Hepatocyte (in vitro differentiated cells): ENCODE measurements around the gene FOXR1. TPM values are rescaled to one million over a fixed set of nuclear protein-coding genes. Genes with fewer than 3 reads are reported as not detected.
A peak's percentile ranks its signal among the peaks of the same experiment; 100 is the strongest.

ENCODE experiments used
- DNase-seq: peaks from one replicate; pipeline ENCODE4 v3.0.0-alpha.2; 2016; ENCODE audit warnings: low spot score
- H2AFZ ChIP-seq: fragments of 200-600 bp; sonication (generic); 2 replicates; pipeline ENCODE4 v1.6.0; 2016; ENCODE audit warnings: antibody characterized with exemption, mild to moderate bottlenecking
- H3K27ac ChIP-seq: fragments of 200-600 bp; sonication (generic); 2 replicates; pipeline ENCODE4 v1.5.1; 2016; ENCODE audit warnings: mild to moderate bottlenecking
- H3K27me3 ChIP-seq: fragments of 200-600 bp; sonication (generic); 2 replicates; pipeline ENCODE4 v1.6.1; 2016
- H3K36me3 ChIP-seq: fragments of 200-600 bp; sonication (generic); replicated peaks from 2 replicates; pipeline ENCODE4 v1.5.1; 2016; ENCODE audit warnings: low read depth; ENCODE audit not compliant: insufficient read depth
- H3K4me1 ChIP-seq: fragments of 200-600 bp; sonication (generic); 2 replicates; pipeline ENCODE4 v1.5.1; 2016; ENCODE audit warnings: mild to moderate bottlenecking, moderate library complexity; ENCODE audit not compliant: insufficient read depth
- H3K4me2 ChIP-seq: fragments of 200-600 bp; sonication (generic); 2 replicates; pipeline ENCODE4 v1.6.0; 2016
- H3K4me3 ChIP-seq: fragments of 200-600 bp; sonication (generic); 2 replicates; pipeline ENCODE4 v1.5.1; 2016; ENCODE audit warnings: mild to moderate bottlenecking
- H3K79me2 ChIP-seq: fragments of 200-600 bp; sonication (generic); 2 replicates; pipeline ENCODE4 v1.6.0; 2017; ENCODE audit warnings: mild to moderate bottlenecking
- H3K9me2 ChIP-seq: fragments of 200-600 bp; sonication (generic); replicated peaks from 2 replicates; pipeline ENCODE4 v1.6.0; 2017; ENCODE audit warnings: mild to moderate bottlenecking; ENCODE audit not compliant: insufficient read depth
- H3K9me3 ChIP-seq: fragments of 200-600 bp; sonication (generic); 2 replicates; pipeline ENCODE4 v1.5.1; 2016; ENCODE audit warnings: low read depth, mild to moderate bottlenecking
- H4K20me1 ChIP-seq: fragments of 200-600 bp; sonication (generic); 2 replicates; pipeline ENCODE4 v1.6.0; 2016; ENCODE audit warnings: mild to moderate bottlenecking; ENCODE audit not compliant: insufficient read depth, poor library complexity, severe bottlenecking
- CTCF ChIP-seq: fragments of 200-600 bp; sonication (generic); IDR thresholded peaks from 2 replicates; pipeline ENCODE4 v1.5.1; 2016; ENCODE audit warnings: antibody characterized with exemption, mild to moderate bottlenecking; ENCODE audit not compliant: poor library complexity
- EZH2 ChIP-seq: fragments of 200-600 bp; sonication (generic); IDR thresholded peaks from 2 replicates; pipeline ENCODE4 v1.6.1; 2016; ENCODE audit warnings: antibody characterized with exemption, mild to moderate bottlenecking, borderline replicate concordance
- EZH2phosphoT487 ChIP-seq: fragments of 200-600 bp; sonication (generic); IDR thresholded peaks from one replicate; pipeline ENCODE4 v1.6.1; 2018; ENCODE audit warnings: antibody characterized with exemption, mild to moderate bottlenecking, low read depth, moderate library complexity; ENCODE audit not compliant: unreplicated experiment, severe bottlenecking
- WGBS: methylation state at CpG from one replicate; pipeline ENCODE4 v1.1.6; 2016; ENCODE audit warnings: low lambda C conversion rate; ENCODE audit errors: missing lambda C conversion rate; 5-methylcytosine and 5-hydroxymethylcytosine counted together
- polyA plus RNA-seq: library from polyadenylated mRNA; unstranded; fragments of >200 nt; fragmentation: Nextera tagmentation; extraction: Ambion mirVana; gene quantifications from 2 replicates; pipeline ENCODE4 v1.2.1, GENCODE V29; 2016
- total RNA-seq: library from RNA; depleted of rRNA; stranded (reverse); fragments of >200 nt; gene quantifications from 2 replicates; pipeline ENCODE4 v1.2.3, GENCODE V29; 2014

FOXR1 gene
- total and polyA plus RNA-seq, 2 experiments from 2014 or later = not detected

- TF ChIP-seq EZH2 (no peak), CTCF (no peak), EZH2phosphoT487 (no peak)
- Histone ChIP-seq H3K9me3 (no peaks in the 10 kb centered on the region), H3K27ac (peak within 1 kb of the TSS; percentile 86), H3K4me3 (peak within 1 kb of the TSS; percentile 56), H3K79me2 (peaks cover 64% of the 10 kb centered on the region), H3K36me3 (no peaks in the 10 kb centered on the region), H3K4me2 (peak within 1 kb of the TSS; percentile 91), H3K9me2 (no peaks in the 10 kb centered on the region), H3K27me3 (no peaks in the 10 kb centered on the region), H3K4me1 (peaks cover 35% of the 10 kb centered on the region), H4K20me1 (peaks cover 7% of the 10 kb centered on the region), H2AFZ (peak within 1 kb of the TSS; percentile 58)
- under 1% methylated on average over 58 of the region's 63 CpGs for WGBS
- peak; percentile 97 for DNase-seq
Measured at GRCh38 chr11:119018074-119018938, 46.7 kb downstream of the FOXR1 start, which contains the start of the genes RPS25 and TRAPPC4. RPS25 (minus strand) TSS chr11:119018343; CDS start chr11:119018284, 59 bp downstream. TRAPPC4 (plus strand) TSS chr11:119018766; CDS start chr11:119018796, 30 bp downstream.

- 58% methylated on average over 2 of the region's 2 CpGs for WGBS
Measured at GRCh38 chr11:119019996-119020395, 48.4 kb downstream of the FOXR1 start.

GRCh38 chr11:119021631-119022030, 50.1 kb downstream of the FOXR1 start:
- Histone ChIP-seq H3K79me2 (peaks cover 57% of the 10 kb centered on the region), H3K27ac (peak overlapping the region; percentile 7), H2AFZ (no peak overlapping the region), H3K9me2 (no peaks in the 10 kb centered on the region), H3K4me3 (no peak overlapping the region), H3K9me3 (no peaks in the 10 kb centered on the region), H3K4me2 (peak overlapping the region; percentile 91), H3K36me3 (no peaks in the 10 kb centered on the region), H4K20me1 (peaks cover 5% of the 10 kb centered on the region), H3K4me1 (peaks cover 58% of the 10 kb centered on the region), H3K27me3 (no peaks in the 10 kb centered on the region)
- WGBS = 84% methylated on average over 5 of the region's 5 CpGs
- TF ChIP-seq EZH2phosphoT487 = no peak
- no peak for TF ChIP-seq CTCF
- TF ChIP-seq EZH2 = no peak
- DNase-seq = peak; percentile 15

More at GRCh38 chr11:119019996-119020395, 48.4 kb downstream of the FOXR1 start:
- no peaks in the 10 kb centered on the region for H3K9me2 ChIP-seq
- H4K20me1 ChIP-seq = peaks cover 7% of the 10 kb centered on the region
- TF ChIP-seq EZH2 (no peak), EZH2phosphoT487 (no peak), CTCF (no peak)
- H2AFZ ChIP-seq = no peak overlapping the region
- H3K27me3 ChIP-seq = no peaks in the 10 kb centered on the region
- peaks cover 56% of the 10 kb centered on the region for H3K79me2 ChIP-seq
- H3K9me3 ChIP-seq = no peaks in the 10 kb centered on the region
- DNase-seq = no peak
- H3K4me2 ChIP-seq = peak overlapping the region; percentile 91
- H3K4me3 ChIP-seq = peak overlapping the region; percentile 50
- peak overlapping the region; percentile 86 for H3K27ac ChIP-seq
- H3K4me1 ChIP-seq = peaks cover 52% of the 10 kb centered on the region
- no peaks in the 10 kb centered on the region for H3K36me3 ChIP-seq
